DOHH2 (cell line): ENCODE measurements around the gene TMEM126A.

Experiments
- H3F3A ChIP-seq: fragments of 200-600 bp; sonication (generic), shearing (Covaris generic); 2 replicates; pipeline ENCODE4 v1.6.0; 2016; ENCODE audit warnings: antibody characterized with exemption, mild to moderate bottlenecking; ENCODE audit not compliant: control insufficient read depth, insufficient read depth
- H3K27ac ChIP-seq: fragments of 200-600 bp; sonication (generic); 2 replicates; pipeline ENCODE4 v1.5.1; 2014; ENCODE audit warnings: low read depth, mild to moderate bottlenecking, low read length, moderate library complexity
- H3K27me3 ChIP-seq: fragments of 200-600 bp; sonication (generic); 2 replicates; pipeline ENCODE4 v1.6.1; 2014; ENCODE audit warnings: mild to moderate bottlenecking, low read length, mixed read lengths; ENCODE audit not compliant: control insufficient read depth
- H3K36me3 ChIP-seq: fragments of 200-600 bp; sonication (generic); 2 replicates; pipeline ENCODE4 v1.6.1; 2014; ENCODE audit warnings: mild to moderate bottlenecking, low read length, moderate library complexity, mixed read lengths; ENCODE audit not compliant: control insufficient read depth
- H3K4me1 ChIP-seq: fragments of 200-600 bp; sonication (generic); 2 replicates; pipeline ENCODE4 v1.6.1; 2014; ENCODE audit warnings: mild to moderate bottlenecking, low read length, mixed read lengths; ENCODE audit not compliant: control insufficient read depth
- H3K4me2 ChIP-seq: fragments of 200-600 bp; sonication (generic); 2 replicates; pipeline ENCODE4 v1.6.0; 2014; ENCODE audit warnings: mild to moderate bottlenecking, low read length, moderate library complexity
- H3K4me3 ChIP-seq: fragments of 200-600 bp; sonication (generic); 2 replicates; pipeline ENCODE4 v1.5.1; 2014; ENCODE audit warnings: mild to moderate bottlenecking, low read length, mixed read lengths
- H3K79me2 ChIP-seq: fragments of 200-600 bp; sonication (generic); 2 replicates; pipeline ENCODE4 v1.6.1; 2014; ENCODE audit warnings: mild to moderate bottlenecking, low read length, mixed read lengths; ENCODE audit not compliant: control insufficient read depth
- H3K9me2 ChIP-seq: fragments of 200-600 bp; sonication (generic); replicated peaks from 2 replicates; pipeline ENCODE4 v1.6.1; 2014; ENCODE audit warnings: mild to moderate bottlenecking, low read length, mixed read lengths; ENCODE audit not compliant: control insufficient read depth
- H3K9me3 ChIP-seq: fragments of 200-600 bp; sonication (generic); 2 replicates; pipeline ENCODE4 v1.6.1; 2014; ENCODE audit warnings: antibody characterized with exemption, low read length, mixed read lengths; ENCODE audit not compliant: control insufficient read depth, insufficient read depth
- H4K20me1 ChIP-seq: fragments of 200-600 bp; sonication (generic); 2 replicates; pipeline ENCODE4 v1.6.0; 2014; ENCODE audit warnings: low read depth, mild to moderate bottlenecking, antibody characterized with exemption, low read length, moderate library complexity; ENCODE audit not compliant: control insufficient read depth, insufficient read depth
- EZH2phosphoT487 ChIP-seq: fragments of 200-600 bp; sonication (generic); IDR thresholded peaks from 2 replicates; pipeline ENCODE4 v1.6.1; 2017; ENCODE audit warnings: borderline replicate concordance, mild to moderate bottlenecking, antibody characterized with exemption, low read length, moderate library complexity, mixed read lengths
- TF ChIP-seq, protein P1 (sequence below): fragments of 200-600 bp; sonication (generic); IDR thresholded peaks from one replicate; pipeline ENCODE4 v1.5.1; 2014; ENCODE audit warnings: antibody characterized with exemption, mild to moderate bottlenecking, low read depth, low read length; ENCODE audit not compliant: poor library complexity, severe bottlenecking

The TMEM126A gene

DNA sequence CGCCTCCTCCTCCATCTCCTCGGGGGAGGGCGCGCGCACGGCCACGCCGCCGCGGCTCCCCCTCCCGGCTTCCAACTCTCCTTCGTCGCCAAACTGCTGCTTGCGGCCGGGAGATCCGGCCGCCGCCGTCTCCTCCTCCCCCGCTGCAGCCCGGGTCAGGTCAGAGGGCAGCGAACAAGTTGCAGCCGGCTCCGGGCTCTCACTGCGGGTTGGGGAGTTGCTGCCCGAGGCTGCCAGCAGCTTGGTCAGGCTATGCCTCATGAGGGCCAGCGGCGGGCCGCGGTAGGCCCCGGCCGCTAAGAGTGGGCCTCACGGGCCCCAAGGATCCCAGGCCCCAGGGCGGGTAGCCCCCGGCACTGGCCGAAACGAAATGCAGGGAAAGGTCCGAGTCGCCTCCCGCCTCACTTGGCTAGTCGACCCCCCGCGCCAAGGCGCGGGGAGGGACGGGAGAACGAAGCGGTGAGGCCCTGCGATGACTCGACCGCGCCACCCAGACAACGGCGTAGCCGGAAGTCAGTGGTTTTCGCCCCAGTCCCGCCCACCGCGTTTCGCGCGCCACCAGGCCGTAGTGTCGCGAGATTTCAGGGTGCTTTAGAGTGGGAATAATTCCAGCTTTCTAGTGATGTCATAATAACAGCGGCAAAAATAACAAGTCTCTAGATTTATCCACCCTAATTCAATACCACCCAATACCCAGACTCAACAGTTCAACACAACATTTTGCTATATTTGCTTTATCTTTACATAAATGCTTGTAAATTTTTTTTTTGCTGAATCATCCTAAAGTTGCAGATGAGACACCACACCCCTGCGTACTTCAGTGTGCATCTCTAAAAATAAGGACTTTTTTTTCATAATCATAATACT lies 17.1 kb downstream of the TMEM126A start, which contains the start of gene CREBZF:
Gene CREBZF, minus strand, starts transcription at position 515 of the 867 bp plus-strand sequence. Its CDS starts 254 bp downstream, at position 261.
- peaks cover 30% of the 10 kb centered on the region for H4K20me1 ChIP-seq
- peaks cover 55% of the 10 kb centered on the region for H3K79me2 ChIP-seq
- no peaks in the 10 kb centered on the region for H3F3A ChIP-seq
- H3K4me1 ChIP-seq = peaks cover 30% of the 10 kb centered on the region
- H3K4me3 ChIP-seq = peak within 1 kb of the TSS; percentile 82
- H3K27me3 ChIP-seq = no peaks in the 10 kb centered on the region
- H3K27ac ChIP-seq = peak within 1 kb of the TSS; percentile 86
- no peaks in the 10 kb centered on the region for H3K9me2 ChIP-seq
- TF ChIP-seq, protein P1, sequence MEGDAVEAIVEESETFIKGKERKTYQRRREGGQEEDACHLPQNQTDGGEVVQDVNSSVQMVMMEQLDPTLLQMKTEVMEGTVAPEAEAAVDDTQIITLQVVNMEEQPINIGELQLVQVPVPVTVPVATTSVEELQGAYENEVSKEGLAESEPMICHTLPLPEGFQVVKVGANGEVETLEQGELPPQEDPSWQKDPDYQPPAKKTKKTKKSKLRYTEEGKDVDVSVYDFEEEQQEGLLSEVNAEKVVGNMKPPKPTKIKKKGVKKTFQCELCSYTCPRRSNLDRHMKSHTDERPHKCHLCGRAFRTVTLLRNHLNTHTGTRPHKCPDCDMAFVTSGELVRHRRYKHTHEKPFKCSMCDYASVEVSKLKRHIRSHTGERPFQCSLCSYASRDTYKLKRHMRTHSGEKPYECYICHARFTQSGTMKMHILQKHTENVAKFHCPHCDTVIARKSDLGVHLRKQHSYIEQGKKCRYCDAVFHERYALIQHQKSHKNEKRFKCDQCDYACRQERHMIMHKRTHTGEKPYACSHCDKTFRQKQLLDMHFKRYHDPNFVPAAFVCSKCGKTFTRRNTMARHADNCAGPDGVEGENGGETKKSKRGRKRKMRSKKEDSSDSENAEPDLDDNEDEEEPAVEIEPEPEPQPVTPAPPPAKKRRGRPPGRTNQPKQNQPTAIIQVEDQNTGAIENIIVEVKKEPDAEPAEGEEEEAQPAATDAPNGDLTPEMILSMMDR = peak; percentile 2
- no peak for TF ChIP-seq EZH2phosphoT487
- peak within 1 kb of the TSS; percentile 80 for H3K4me2 ChIP-seq
- H3K9me3 ChIP-seq = no peaks in the 10 kb centered on the region
- peaks cover 49% of the 10 kb centered on the region for H3K36me3 ChIP-seq

DNA sequence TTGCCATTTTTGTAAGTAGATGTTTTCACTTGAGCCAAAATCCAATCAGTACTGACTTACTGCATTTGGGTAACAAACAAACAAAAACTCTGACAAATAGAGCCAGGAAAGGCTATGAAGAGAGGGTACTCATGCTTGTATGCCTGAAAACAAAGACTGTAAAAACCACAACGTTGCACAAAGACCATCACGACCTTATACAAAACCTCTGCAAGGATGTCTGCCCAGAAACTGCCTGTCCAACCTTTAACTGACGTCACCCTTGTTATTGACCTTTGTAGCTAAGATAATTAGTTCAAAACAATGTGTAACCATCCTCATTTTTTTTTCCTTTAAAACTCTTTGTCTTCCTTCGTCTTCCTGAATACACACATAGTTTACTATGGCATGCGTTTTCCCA lies 18.0 kb downstream of the TMEM126A start:
- H3K79me2 ChIP-seq = peaks cover 46% of the 10 kb centered on the region
- H3K9me2 ChIP-seq = no peaks in the 10 kb centered on the region
- H4K20me1 ChIP-seq = peaks cover 25% of the 10 kb centered on the region
- H3K9me3 ChIP-seq = no peaks in the 10 kb centered on the region
- H3K4me1 ChIP-seq = peaks cover 21% of the 10 kb centered on the region
- H3K4me3 ChIP-seq = peak overlapping the region; percentile 82; the same call in 1 of the 2 replicates
- H3K27me3 ChIP-seq = no peaks in the 10 kb centered on the region
- no peak for TF ChIP-seq EZH2phosphoT487
- TF ChIP-seq, protein P1 = no peak
- peaks cover 41% of the 10 kb centered on the region for H3K36me3 ChIP-seq
- H3K4me2 ChIP-seq = peak overlapping the region; percentile 80
- H3F3A ChIP-seq = no peaks in the 10 kb centered on the region
- H3K27ac ChIP-seq = no peak overlapping the region

DNA sequence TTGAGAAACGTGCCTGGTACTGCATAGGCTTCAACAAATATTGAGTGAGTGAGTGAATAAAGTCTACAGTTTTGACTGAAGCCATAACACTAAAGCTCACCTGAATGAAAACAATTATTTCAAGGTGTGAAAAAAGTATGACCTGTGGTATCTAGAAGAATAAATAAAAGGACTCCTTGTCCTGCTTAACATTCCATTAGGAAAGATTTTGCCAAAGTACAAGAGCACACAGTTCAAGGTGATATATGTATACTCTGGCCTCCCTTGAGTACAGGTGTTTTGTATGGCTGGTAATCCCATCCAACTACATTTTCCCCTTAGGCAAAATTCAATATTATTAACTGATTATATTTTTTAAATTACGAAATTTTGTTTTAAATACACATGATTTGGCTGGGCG lies 18.9 kb downstream of the TMEM126A start:
- Histone ChIP-seq H3K79me2 (peaks cover 36% of the 10 kb centered on the region), H3K36me3 (peaks cover 31% of the 10 kb centered on the region), H4K20me1 (peaks cover 16% of the 10 kb centered on the region), H3K4me1 (peaks cover 12% of the 10 kb centered on the region), H3K4me3 (no peak overlapping the region), H3F3A (no peaks in the 10 kb centered on the region), H3K27me3 (no peaks in the 10 kb centered on the region), H3K9me2 (no peaks in the 10 kb centered on the region), H3K27ac (no peak overlapping the region), H3K9me3 (no peaks in the 10 kb centered on the region), H3K4me2 (no peak overlapping the region)
- TF ChIP-seq EZH2phosphoT487 = no peak
- TF ChIP-seq, protein P1 = no peak
